IPS DF 6.9 (cell line): ENCODE data around the gene NTN1.

Source experiments
- DNase-seq: peaks from one replicate; pipeline ENCODE4 v3.0.0-alpha.2; 2013; ENCODE audit warnings: low read depth, low spot score
- H3K27ac ChIP-seq: one replicate; pipeline ENCODE4 v1.5.1; 2013; ENCODE audit warnings: low read length, control low read depth
- H3K27me3 ChIP-seq: 2 replicates; pipeline ENCODE4 v1.6.1; 2013; ENCODE audit warnings: mild to moderate bottlenecking, low read length; ENCODE audit not compliant: control insufficient read depth, insufficient read depth
- H3K36me3 ChIP-seq: 2 replicates; pipeline ENCODE4 v1.6.1; 2013; ENCODE audit warnings: low read length; ENCODE audit not compliant: control insufficient read depth, insufficient read depth
- H3K4me1 ChIP-seq: 2 replicates; pipeline ENCODE4 v1.6.1; 2013; ENCODE audit warnings: low read length; ENCODE audit not compliant: control insufficient read depth, insufficient read depth
- H3K4me3 ChIP-seq: 2 replicates; pipeline ENCODE4 v1.5.1; 2013; ENCODE audit warnings: mild to moderate bottlenecking, low read length
- H3K9me3 ChIP-seq: 2 replicates; pipeline ENCODE4 v1.6.1; 2013; ENCODE audit warnings: low read length, inconsistent platforms; ENCODE audit not compliant: control insufficient read depth, insufficient read depth
- WGBS: extraction: QIAGEN DNeasy Blood & Tissue Kit; methylation state at CpG from one replicate; pipeline ENCODE4 v1.1.7; 2013; ENCODE audit warnings: mixed read lengths, missing lambda C conversion rate; ENCODE audit not compliant: insufficient read length, insufficient coverage; 5-methylcytosine and 5-hydroxymethylcytosine counted together

NTN1 gene

DNA sequence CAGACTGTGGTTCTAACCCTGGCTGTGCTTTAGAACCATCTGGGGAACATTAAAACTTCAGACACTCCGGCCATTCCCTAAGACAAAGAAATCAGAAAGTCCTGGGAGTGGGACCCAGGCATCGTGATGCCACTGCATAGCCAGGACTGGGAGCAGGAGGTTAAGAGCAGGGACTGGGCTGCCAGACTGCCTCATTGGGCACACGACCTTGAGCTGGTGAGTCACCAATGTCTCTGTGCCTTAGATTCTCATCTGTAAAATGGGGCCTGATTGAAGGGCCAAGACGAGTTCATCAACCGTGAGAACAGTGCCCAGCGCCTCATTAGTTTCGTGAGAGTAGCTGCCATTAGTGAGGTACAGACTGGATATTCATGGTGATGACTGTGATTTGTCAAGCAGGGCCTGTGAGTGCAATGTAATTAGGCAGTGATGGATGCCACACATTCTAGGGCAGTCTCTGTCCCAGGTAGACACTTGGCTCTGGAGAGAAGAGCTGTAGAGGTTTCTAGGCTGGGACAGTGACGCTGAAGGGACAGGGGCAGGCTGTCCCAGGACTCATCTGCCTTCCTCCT lies 196.8 kb downstream of the NTN1 start:
- Histone ChIP-seq H3K36me3 (no peaks in the 10 kb centered on the region), H3K27ac (no peak overlapping the region), H3K4me1 (no peaks in the 10 kb centered on the region), H3K9me3 (no peaks in the 10 kb centered on the region), H3K27me3 (no peaks in the 10 kb centered on the region), H3K4me3 (no peak overlapping the region)
- no peak for DNase-seq
- WGBS = no CpG with 5 or more reads among the region's 8 CpGs

DNA sequence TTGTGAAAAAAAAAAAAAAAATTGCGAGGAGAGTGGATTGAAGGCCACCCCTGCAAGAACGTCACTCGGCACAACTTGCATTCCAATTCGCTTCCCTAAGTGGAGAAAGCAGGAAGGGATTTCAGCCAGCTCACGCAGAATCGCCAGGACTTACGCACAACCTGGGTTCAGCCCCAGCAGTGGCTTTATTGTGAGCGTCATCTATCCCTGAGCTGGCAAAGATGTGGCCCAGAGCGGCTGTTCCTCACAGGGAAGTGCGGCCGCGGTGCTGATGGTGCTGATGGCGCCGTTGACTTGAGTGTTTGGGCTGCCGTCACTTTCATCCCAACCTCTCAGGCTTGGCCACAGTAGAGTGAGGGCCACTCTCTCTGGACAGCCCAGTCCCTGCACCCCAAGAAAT lies 197.6 kb downstream of the NTN1 start:
- H3K36me3 ChIP-seq = no peaks in the 10 kb centered on the region
- H3K27ac ChIP-seq = no peak overlapping the region
- no peak for DNase-seq
- no peak overlapping the region for H3K4me3 ChIP-seq
- no CpG with 5 or more reads among the region's 15 CpGs for WGBS
- no peaks in the 10 kb centered on the region for H3K27me3 ChIP-seq
- no peaks in the 10 kb centered on the region for H3K9me3 ChIP-seq
- H3K4me1 ChIP-seq = no peaks in the 10 kb centered on the region

DNA sequence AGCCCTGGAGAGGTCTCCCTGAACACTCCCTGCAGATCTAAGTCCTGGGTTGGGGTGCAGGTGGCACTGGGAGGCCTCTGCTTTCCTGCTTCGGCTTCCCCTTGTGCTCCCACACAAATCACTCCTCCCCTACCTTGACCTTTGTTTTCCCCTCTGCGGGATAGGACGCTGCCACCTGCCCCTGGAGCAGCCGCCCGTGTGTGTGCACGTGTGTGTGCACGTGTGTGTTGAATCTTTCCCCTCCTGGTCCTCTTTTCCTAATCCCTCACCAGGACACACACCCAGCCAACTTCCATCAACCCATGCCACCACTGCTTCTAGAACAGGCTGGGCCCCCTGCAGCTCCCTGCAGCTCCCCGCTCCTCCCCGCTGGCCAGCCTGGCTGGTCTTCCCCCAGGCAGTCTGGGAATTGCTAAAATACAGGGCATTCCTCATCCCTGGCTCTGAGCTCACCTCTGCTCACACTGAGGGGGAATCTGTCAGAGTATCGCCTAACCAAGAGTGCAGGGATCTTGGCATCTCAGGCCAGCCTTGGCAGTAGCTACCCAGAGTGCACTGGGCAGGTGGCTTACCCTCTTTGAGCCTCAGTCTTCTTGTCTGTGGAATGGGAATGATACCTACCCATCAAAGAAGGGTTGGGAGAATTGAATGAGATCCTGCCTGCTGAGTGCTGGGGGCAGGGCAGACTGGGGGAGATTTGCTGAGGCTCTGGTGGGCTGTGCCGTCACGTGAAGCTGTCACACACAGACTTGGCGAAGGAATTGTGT lies 198.5 kb downstream of the NTN1 start:
- H3K9me3 ChIP-seq = no peaks in the 10 kb centered on the region
- H3K27me3 ChIP-seq = no peaks in the 10 kb centered on the region
- no peaks in the 10 kb centered on the region for H3K4me1 ChIP-seq
- no peak overlapping the region for H3K4me3 ChIP-seq
- H3K36me3 ChIP-seq = no peaks in the 10 kb centered on the region
- no peak for DNase-seq
- H3K27ac ChIP-seq = no peak overlapping the region
- WGBS = no CpG with 5 or more reads among the region's 13 CpGs

- no peaks in the 10 kb centered on the region for H3K36me3 ChIP-seq
- H3K4me3 ChIP-seq = no peak overlapping the region
- H3K9me3 ChIP-seq = no peaks in the 10 kb centered on the region
- no CpG with 5 or more reads among the region's 23 CpGs for WGBS
- H3K27ac ChIP-seq = no peak overlapping the region
- no peaks in the 10 kb centered on the region for H3K27me3 ChIP-seq
- no peaks in the 10 kb centered on the region; the same call in 1 of the 2 replicates for H3K4me1 ChIP-seq
- no peak for DNase-seq
These were observed 199.3 kb downstream of the NTN1 start for GRCh38 chr17:9220398-9221146.

DNA sequence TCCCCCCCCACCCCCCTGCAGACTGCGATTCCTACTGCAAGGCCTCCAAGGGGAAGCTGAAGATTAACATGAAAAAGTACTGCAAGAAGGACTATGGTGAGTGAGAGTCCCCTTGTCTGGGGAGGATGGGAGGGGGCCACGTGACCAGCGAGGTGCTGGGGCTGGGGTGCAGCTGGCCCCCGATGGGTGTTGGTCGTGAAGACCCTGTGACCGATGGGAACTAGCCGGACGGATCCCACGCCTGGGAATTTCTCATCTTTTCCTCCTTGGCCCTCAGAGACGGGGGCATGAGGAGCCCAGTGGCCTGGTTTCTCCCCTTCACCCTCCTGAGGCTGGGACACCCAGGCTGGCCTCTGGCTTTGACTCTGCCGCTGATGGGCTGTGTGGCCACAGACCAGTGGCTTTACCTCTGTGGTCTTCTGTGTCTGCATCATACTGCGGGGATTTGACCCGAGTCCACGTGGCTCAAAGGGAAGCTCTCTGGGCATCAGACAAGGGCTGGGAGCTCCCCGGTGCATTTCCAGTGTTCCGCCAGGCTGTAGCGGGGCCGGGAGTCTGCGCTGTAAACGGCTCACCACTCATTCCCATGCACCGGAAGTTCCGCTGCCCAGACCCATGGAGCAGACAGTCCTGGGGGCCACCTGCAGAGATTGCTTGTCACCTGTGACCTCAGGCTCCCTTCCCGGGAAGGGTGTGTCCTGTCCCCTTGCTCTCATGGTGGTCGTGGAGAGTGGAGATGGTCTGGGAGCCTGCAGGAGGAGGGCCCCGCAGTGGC lies 200.0 kb downstream of the NTN1 start:
- Histone ChIP-seq H3K36me3 (no peaks in the 10 kb centered on the region), H3K4me1 (peaks cover 5% of the 10 kb centered on the region; the same call in 1 of the 2 replicates), H3K4me3 (no peak overlapping the region), H3K27me3 (no peaks in the 10 kb centered on the region), H3K27ac (no peak overlapping the region), H3K9me3 (no peaks in the 10 kb centered on the region)
- no CpG with 5 or more reads among the region's 25 CpGs for WGBS
- DNase-seq = no peak

GRCh38 chr17:9221922-9222180 lies 200.5 kb downstream of the NTN1 start:
- Histone ChIP-seq H3K9me3 (no peaks in the 10 kb centered on the region), H3K27me3 (no peaks in the 10 kb centered on the region), H3K36me3 (no peaks in the 10 kb centered on the region), H3K27ac (no peak overlapping the region), H3K4me1 (peaks cover 6% of the 10 kb centered on the region; the same call in 1 of the 2 replicates), H3K4me3 (no peak overlapping the region)
- WGBS = no CpG with 5 or more reads among the region's 5 CpGs
- DNase-seq = no peak

DNA sequence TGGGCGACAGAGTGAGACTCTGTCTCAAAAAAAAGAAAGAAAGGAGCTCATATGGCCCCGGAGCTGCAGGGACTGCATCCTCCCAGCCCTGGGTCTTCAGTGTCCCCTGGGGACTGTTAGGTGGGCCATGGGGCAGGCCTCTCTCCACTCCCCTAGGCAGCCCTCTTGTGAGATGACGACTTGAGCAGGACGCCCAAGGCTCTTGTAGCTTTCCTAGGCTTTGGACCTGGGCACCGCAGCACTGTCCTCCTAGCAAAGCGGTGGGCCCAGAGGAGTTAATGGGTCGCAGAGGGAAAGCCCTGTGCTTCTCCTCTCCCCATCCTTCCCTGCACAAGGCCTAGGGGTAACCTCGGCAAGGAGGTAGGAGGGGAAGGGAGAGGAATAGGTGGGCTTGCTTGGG lies 202.2 kb downstream of the NTN1 start:
- Histone ChIP-seq H3K4me3 (no peak overlapping the region), H3K9me3 (no peaks in the 10 kb centered on the region), H3K4me1 (peaks cover 6% of the 10 kb centered on the region; the same call in 1 of the 2 replicates), H3K27me3 (no peaks in the 10 kb centered on the region), H3K27ac (no peak overlapping the region), H3K36me3 (no peaks in the 10 kb centered on the region)
- DNase-seq = no peak
- no CpG with 5 or more reads among the region's 8 CpGs for WGBS

DNA sequence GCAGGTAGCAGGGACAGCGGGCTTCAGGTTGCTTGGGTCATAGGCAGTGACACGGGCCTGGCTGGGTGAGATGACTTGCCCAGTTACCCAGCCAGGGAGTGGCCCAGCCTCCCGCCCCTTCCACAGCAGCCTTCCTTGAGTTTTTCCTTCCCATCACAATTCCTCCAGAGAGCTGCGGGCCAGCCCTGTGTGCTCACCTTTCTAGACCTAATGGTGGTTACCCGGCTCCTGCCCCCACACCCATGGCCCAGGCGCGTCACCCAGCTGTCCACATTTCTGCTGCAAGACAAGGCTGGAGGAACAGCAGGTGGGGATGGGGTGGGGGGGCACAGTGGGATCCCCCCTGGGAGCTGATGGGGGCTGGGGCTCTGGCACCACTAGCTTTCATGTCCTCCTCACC lies 203.2 kb downstream of the NTN1 start:
- Histone ChIP-seq H3K4me1 (peaks cover 6% of the 10 kb centered on the region; the same call in 1 of the 2 replicates), H3K36me3 (no peaks in the 10 kb centered on the region), H3K4me3 (no peak overlapping the region), H3K27ac (no peak overlapping the region), H3K27me3 (no peaks in the 10 kb centered on the region), H3K9me3 (no peaks in the 10 kb centered on the region)
- no CpG with 5 or more reads among the region's 7 CpGs for WGBS
- DNase-seq = no peak

GRCh38 chr17:9225305-9226101 lies 204.2 kb downstream of the NTN1 start:
- DNase-seq = no peak
- no peaks in the 10 kb centered on the region for H3K9me3 ChIP-seq
- no peak overlapping the region for H3K27ac ChIP-seq
- peaks cover 6% of the 10 kb centered on the region; the same call in 1 of the 2 replicates for H3K4me1 ChIP-seq
- no peaks in the 10 kb centered on the region for H3K36me3 ChIP-seq
- WGBS = no CpG with 5 or more reads among the region's 32 CpGs
- H3K27me3 ChIP-seq = no peaks in the 10 kb centered on the region
- H3K4me3 ChIP-seq = no peak overlapping the region
